ENCODE results near the gene FPR1.
A peak's percentile ranks its signal among the peaks of the same experiment; 100 is the strongest.

Gene FPR1

GRCh38 chr19:51733742-51734522, 17.7 kb downstream of the FPR1 start:
- no peak for DNase-seq

DNA sequence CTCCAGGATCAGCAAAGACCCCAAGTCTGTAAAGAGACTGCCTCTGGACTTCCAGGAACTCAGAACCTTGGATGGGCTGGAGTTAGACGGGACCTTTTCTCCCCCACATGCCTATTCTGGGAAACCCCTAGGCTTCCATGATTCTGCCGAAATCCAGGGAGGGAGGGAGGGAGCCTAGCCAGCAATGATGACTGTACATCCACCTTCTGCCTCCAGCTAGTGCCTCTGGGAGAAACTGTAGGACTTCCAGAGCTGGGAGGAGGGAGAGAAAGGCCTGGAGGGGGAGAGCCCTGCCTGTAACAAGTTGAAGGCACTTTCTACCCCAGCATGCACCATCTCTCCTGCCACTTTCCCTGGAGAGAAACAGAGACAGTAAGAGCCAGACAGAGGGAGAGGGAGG, 21.9 kb downstream of the FPR1 start:
- no peak for DNase-seq

GRCh38 chr19:51727349-51727880, 24.3 kb downstream of the FPR1 start:
- no peak for DNase-seq

GRCh38 chr19:51726049-51726448, 25.6 kb downstream of the FPR1 start:
- DNase-seq: no peak

GRCh38 chr19:51724543-51724942, 27.1 kb downstream of the FPR1 start:
- DNase-seq: no peak

GRCh38 chr19:51722492-51722891, 29.2 kb downstream of the FPR1 start:
- no peak for DNase-seq

GRCh38 chr19:51721905-51722304, 29.8 kb downstream of the FPR1 start:
- DNase-seq: no peak

GRCh38 chr19:51719251-51719988, 32.3 kb downstream of the FPR1 start:
- DNase-seq: no peak

GRCh38 chr19:51716925-51717324, 34.8 kb downstream of the FPR1 start:
- no peak for DNase-seq

- DNase-seq: no peak
These were observed 35.8 kb downstream of the FPR1 start for GRCh38 chr19:51715850-51716249.

DNA sequence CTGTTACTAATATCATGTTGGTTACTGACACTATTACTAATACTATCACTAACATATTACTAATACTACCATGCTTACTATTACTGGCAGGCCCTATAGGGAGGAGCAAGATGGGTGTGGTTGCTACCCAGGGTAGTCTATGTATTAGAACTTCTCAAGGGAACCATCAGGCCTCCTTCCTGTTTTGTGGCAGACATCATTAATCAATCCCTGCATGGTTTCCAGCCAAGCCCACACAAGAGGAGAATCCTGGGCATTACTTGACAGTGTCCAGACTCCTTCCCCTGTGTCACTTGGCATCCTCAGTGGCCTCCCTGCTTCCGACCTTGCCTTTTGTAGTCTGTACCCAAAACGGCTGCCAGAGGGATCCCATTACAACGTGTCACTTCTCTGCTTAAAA, 36.8 kb downstream of the FPR1 start:
- no peak for DNase-seq

DNA sequence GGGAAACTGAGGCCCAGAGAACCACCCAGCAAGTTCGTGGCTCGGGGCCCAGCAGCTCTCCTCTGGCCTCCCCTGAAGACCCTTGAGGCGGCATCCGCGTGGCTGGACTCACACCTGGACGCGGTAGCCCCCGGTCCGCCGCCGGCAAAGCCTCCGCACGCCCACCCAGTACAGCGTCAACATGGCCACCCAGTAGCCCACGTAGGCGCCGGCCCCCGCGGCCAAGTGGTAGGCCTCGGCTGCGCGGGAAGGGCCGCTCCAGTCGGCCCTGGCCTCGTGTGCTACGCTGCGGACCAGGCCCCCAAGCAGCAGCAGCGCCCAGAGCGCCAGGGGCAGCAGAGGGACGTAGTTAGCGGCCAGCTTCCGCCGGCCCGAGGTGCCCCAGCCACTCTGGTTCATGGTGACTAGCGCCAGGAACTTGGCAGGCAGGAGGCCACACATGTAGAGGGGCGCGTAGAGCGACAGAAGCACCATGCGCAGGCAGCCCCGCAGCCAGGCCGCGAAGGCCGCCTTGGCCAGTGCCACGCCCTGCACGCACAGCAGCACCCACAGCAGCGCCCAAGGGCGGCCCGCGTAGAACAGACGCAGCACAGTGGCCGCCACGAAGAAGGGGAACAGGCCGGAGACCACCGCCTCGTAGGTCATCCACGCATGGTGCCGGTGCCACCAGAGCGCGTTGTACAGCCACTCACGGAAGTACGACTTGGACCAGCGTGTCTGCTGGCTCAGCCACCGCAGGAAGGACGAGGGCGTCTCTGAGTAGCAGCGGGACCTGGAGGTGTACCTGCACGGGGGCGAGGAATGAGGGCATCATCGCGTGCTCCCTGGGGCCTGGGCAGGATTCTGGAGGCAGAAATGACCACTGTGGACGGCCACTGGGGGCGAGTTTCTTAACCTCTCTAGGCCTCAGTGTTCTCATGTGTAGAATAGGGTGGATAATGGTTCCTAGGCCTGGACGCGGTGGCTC, 38.1 kb downstream of the FPR1 start:
- no peak for DNase-seq

DNA sequence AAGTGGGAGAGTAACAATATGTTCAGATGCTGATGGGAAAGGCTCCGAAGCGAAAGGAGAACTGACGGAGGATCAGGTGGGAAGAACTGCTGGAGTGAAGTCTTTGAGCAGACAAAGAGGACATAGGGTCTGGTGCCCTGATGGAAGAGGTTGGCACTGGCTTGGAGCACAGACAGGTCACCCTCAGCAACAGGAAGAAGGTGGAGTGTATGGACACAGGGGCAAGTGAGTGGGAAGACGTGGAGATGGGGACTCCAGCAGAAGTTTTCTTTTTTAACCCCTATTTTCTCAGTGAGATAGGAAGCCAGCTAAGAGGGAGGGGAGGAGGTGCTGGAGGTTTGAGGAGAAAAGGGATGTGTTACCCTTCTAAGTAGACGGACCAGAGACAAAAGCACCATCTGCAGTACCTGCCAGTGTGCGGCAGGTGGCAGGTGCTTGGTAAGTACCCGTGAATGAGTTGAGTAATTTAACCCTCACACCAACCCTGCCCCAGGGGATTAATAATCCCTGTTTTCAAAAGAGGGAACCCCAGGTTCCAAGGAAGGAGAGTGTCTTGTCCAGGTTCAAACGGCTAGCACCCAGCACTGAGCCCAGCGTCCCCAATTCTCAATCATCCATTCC, 39.1 kb downstream of the FPR1 start:
- DNase-seq: no peak

- DNase-seq: no peak
These were observed 40.0 kb downstream of the FPR1 start for GRCh38 chr19:51711702-51712101.

- no peak for DNase-seq
These were observed 41.5 kb downstream of the FPR1 start for GRCh38 chr19:51710163-51710562.

DNA sequence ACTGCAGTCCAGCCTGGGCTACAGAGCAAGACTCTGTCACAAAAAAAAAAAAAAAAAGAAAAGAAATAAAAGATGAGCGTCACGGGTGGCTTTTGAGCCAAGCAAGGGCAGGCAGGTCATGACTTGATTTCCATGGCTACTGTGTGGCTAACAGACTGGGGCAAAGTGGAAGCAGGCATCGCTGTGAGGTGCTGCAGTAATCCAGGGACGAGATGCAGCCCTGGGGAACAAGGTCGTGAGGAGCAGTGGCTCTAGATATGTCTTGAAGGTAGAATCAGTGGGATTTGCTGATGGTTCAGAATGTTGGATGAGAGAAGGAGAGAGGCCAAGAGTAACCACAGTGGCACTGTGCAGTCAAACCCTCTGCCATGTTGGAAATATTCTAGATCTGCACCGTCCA, 42.1 kb downstream of the FPR1 start:
- DNase-seq: no peak

DNA sequence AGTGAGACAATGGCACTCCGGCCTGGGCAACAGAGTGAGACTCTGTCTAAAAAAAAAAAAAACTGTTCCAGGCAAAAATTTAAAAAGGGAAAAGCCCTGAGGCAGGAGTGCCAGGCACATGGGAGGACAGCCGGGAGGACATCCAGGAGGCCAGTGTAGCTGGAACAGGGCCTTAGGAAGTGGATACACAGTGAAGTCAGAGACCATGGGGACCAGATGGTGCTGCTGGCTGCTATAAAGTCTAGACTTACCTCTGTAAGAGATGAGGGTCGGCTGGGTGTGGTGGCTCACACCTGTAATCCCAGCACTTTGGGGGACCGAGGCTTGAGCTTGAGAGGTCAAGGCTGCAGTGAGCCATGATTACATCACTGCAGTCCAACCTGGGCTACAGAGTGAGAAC, 42.9 kb downstream of the FPR1 start:
- DNase-seq: no peak

GRCh38 chr19:51706885-51707284, 44.8 kb downstream of the FPR1 start:
- no peak for DNase-seq

GRCh38 chr19:51706296-51706695, 45.4 kb downstream of the FPR1 start:
- no peak for DNase-seq

DNA sequence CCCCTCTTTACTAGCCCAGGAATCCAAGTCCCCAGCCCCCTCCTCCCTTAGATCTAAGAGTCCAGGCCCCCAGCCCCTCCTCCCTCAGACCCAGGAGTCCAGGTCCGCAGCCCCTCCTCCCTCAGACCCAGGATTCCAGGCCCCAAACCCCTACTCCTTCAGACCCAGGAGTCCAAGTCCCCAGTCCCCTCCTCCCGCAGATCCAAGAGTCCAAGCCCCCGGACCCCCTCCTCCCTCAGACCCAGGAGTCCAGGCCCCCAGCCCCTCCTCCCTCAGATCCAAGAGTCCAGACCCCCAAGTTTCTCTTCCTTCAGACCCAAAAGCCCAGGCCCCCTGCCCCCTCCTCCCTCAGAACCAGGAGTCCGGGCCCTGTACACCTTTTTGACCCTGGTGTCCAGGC, 47.1 kb downstream of the FPR1 start:
- no peak for DNase-seq

DNA sequence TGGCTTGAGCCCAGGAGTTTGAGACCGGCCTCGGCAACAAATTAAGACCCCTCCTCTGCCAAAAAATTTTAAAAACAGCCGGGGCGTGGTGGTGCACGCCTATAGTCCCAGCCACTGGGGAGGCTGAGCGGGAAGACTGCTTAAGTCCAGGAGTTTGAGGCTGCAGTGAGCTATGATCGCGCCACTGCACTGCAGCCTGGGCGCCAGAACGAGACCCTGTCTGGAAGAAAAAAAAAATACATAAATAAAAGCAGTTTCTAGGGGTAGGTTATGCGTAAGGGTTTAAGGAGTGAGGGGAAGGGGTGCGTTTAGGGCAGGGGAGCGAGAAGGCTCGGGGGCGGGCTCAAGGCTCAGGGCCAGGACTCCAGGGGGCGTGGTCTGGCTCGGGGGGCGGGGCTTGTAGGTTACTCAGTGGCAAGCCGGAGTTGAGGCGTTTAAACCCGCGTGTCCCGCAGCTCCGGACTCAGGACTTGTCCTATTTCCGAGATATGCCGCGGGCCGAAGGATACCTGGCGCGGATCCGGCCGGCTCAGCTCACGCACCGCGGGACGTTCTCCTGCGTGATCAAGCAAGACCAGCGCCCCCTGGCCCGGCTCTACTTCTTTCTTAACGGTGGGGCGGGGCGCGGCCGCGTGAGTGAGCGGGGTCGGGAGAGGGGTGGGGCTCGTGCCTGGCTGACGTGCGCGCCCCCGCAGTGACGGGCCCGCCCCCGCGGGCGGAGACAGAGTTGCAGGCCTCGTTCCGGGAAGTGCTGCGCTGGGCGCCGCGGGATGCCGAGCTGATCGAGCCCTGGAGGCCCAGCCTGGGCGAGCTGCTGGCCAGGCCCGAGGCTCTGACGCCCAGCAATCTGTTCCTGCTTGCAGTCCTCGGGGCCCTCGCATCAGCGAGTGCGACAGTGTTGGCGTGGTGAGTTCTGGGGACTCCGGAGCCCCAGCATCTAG, 47.8 kb downstream of the FPR1 start:
- DNase-seq: peak; percentile 95
